Activated CD8-positive, alpha-beta memory T cell treated with anti-CD3 and anti-CD28 coated beads for 36 hours (primary cell): ENCODE data around the gene PON3. TPM values are rescaled to one million over a fixed set of nuclear protein-coding genes. Genes with fewer than 3 reads are reported as not detected.

Source experiments
- CTCF ChIA-PET: fragments of 350-600 bp; sonication (Branson Sonifier 250); formaldehyde crosslinking; loops from one replicate; lab custom pipeline; 2021; ENCODE audit warnings: antibody characterized with exemption; lab: Charles Lee
- POLR2A ChIA-PET: fragments of 350-600 bp; sonication (Branson Sonifier 250); formaldehyde crosslinking; loops from one replicate; lab custom pipeline; 2021; ENCODE audit warnings: antibody characterized with exemption; lab: Charles Lee
- total RNA-seq, 2 experiments: library from RNA; stranded (reverse); gene quantifications; one replicate each; pipeline ENCODE4 v1.2.3, GENCODE V29; 2021

PON3 gene
- total RNA-seq = not detected

- ChIA-PET POLR2A (no interaction called here), CTCF (interaction anchor here (0.9 to 1.6 kb wide), 3 partner anchors 10 to 81 kb away, joined by 3 to 9 read pairs (median 5); partner anchors contain the start of gene PON2)
Observed at GRCh38 chr7:95396136-95397032, at the start of gene PON3. PON3 (minus strand) TSS chr7:95396375; CDS start chr7:95396350, 25 bp downstream.

- CTCF ChIA-PET = no interaction called here
- POLR2A ChIA-PET = no interaction called here
Observed at GRCh38 chr7:95444796-95445195, 48.6 kb upstream of the PON3 start.

GRCh38 chr7:95441042-95441823, 45.1 kb upstream of the PON3 start:
- CTCF ChIA-PET = no interaction called here
- POLR2A ChIA-PET = no interaction called here

GRCh38 chr7:95440394-95441038, 44.3 kb upstream of the PON3 start:
- POLR2A ChIA-PET = no interaction called here
- CTCF ChIA-PET = no interaction called here

GRCh38 chr7:95436407-95436806, 40.2 kb upstream of the PON3 start:
- ChIA-PET CTCF (interaction anchor here (0.7 kb wide), 1 partner anchor 65 kb away, joined by 3 read pairs; no protein-coding TSS in a partner anchor), POLR2A (no interaction called here)

GRCh38 chr7:95435422-95435780, 39.2 kb upstream of the PON3 start:
- CTCF ChIA-PET = interaction anchor here (1.1 kb wide), 1 partner anchor 40 kb away, joined by 5 read pairs; no protein-coding TSS in a partner anchor
- POLR2A ChIA-PET = interaction anchor here (0.7 kb wide), 1 partner anchor 8 kb away, joined by 3 read pairs; no protein-coding TSS in a partner anchor

GRCh38 chr7:95434557-95435421, 38.6 kb upstream of the PON3 start, which contains the start of gene PON2:
PON2 (minus strand) TSS chr7:95435028; CDS start chr7:95434951, 77 bp downstream.
- POLR2A ChIA-PET = interaction anchor here (0.6 kb wide), 1 partner anchor 1429 kb away, joined by 3 read pairs; no protein-coding TSS in a partner anchor

GRCh38 chr7:95433952-95434556, 37.9 kb upstream of the PON3 start:
- POLR2A ChIA-PET = interaction anchor here (0.6 kb wide), 1 partner anchor 1429 kb away, joined by 3 read pairs; no protein-coding TSS in a partner anchor
- CTCF ChIA-PET = no interaction called here

More at GRCh38 chr7:95434557-95435421, 38.6 kb upstream of the PON3 start, which contains the start of gene PON2:
- CTCF ChIA-PET = interaction anchor here (1.1 kb wide), 1 partner anchor 39 kb away, joined by 5 read pairs; no protein-coding TSS in a partner anchor

GRCh38 chr7:95433129-95433528, 37.0 kb upstream of the PON3 start:
- ChIA-PET POLR2A (no interaction called here), CTCF (no interaction called here)

GRCh38 chr7:95432606-95433005, 36.4 kb upstream of the PON3 start:
- POLR2A ChIA-PET = no interaction called here
- CTCF ChIA-PET = no interaction called here

- ChIA-PET POLR2A (no interaction called here), CTCF (no interaction called here)
Observed at GRCh38 chr7:95430864-95431263, 34.7 kb upstream of the PON3 start.

- CTCF ChIA-PET = no interaction called here
- POLR2A ChIA-PET = no interaction called here
Observed at GRCh38 chr7:95429241-95429990, 33.2 kb upstream of the PON3 start.

GRCh38 chr7:95427914-95428516, 31.8 kb upstream of the PON3 start:
- ChIA-PET CTCF (no interaction called here), POLR2A (no interaction called here)

- POLR2A ChIA-PET = no interaction called here
- CTCF ChIA-PET = no interaction called here
Observed at GRCh38 chr7:95427166-95427565, 31.0 kb upstream of the PON3 start.

- CTCF ChIA-PET = no interaction called here
- POLR2A ChIA-PET = no interaction called here
Observed at GRCh38 chr7:95425694-95426093, 29.5 kb upstream of the PON3 start.

GRCh38 chr7:95424716-95425115, 28.5 kb upstream of the PON3 start:
- POLR2A ChIA-PET = no interaction called here
- CTCF ChIA-PET = no interaction called here

- POLR2A ChIA-PET = no interaction called here
- CTCF ChIA-PET = no interaction called here
Observed at GRCh38 chr7:95421847-95422444, 25.8 kb upstream of the PON3 start.
